HT1080 (cell line): Measurements from ENCODE around the gene ANAPC13. TPM values are rescaled to one million over a fixed set of nuclear protein-coding genes. Genes with fewer than 3 reads are reported as not detected.

ENCODE experiments used
- DNase-seq: peaks from one replicate; pipeline ENCODE4 v3.0.0-alpha.2; 2015; ENCODE audit warnings: low read depth
- total RNA-seq: library from RNA; depleted of rRNA; stranded (reverse); fragments of >200 nt; shearing (Covaris generic); gene quantifications from 2 replicates; pipeline ENCODE4 v1.2.3, GENCODE V29; 2014

ANAPC13 gene
- total RNA-seq, 1 experiment from 2014 or later: 104 TPM

DNA sequence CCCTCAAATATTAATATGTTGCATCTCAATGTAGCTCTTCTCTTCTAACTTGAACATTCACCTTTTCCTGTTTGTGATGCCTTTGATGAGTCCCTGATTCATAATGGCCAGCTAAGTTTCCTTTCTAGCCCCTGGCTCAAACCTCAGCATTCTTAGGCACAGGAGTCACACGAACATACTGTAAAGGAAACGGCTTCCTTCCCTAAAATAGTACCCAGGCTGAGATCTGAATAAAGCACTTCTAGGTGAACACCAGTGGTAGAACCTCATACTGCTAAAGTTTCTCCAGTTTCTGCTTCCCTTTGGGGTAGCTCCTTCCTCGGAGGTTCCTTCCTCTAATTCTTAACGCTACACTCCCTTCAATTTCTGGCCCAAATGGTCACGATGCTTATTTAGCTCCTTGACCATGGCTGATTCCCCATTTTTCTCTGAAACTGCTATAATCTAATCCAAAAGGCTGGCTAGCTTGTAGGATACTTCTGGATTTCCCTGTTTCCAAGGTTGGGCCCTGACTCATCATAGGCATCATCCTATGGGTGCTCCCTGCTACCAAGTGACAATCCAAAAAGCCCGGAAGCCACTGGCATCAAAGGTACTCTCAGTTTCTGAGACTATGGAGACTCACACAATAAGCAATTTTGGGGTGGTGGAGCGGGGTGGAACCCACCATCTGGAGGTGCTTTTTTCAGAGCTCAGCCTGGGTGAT lies 2.4 kb downstream of the ANAPC13 start:
- DNase-seq: peak; percentile 96

DNA sequence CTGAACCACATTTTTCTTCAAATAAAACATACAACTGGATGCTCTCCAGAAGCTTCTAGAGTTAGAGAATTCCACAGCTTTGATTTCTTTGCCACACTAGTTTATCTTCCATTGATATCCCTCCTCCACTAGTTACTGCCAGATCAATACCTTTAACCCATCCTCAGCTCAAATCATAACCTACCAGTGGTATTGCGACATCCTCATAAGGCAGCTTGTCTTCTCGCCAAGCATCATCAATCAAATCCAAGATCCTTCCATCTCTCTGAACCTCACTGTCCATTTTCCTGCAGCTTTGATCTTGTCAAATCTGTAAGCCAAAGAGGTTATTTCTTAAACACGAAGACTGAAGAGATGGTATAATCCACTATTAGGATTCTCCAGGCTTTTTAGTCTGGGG lies 3.2 kb downstream of the ANAPC13 start:
- no peak for DNase-seq

DNA sequence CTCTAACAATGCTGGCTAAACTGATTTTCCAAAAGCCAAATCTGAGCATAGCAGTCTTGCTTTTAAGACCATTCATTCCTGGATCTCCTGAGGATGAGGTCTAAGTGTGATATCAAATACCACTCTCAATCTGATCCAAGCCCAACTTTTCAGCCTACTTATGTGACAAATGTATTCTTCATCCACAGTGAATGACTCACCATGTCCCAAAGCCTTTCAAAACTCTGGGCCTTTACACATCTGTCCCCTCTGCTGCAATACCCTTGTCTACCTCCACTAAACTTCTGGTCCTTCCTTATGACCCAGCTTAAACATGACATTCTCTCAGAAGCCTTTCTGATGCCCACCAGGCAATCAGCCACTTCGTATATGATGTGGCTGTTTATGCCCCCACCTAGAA lies 4.6 kb downstream of the ANAPC13 start:
- DNase-seq: peak; percentile 61

DNA sequence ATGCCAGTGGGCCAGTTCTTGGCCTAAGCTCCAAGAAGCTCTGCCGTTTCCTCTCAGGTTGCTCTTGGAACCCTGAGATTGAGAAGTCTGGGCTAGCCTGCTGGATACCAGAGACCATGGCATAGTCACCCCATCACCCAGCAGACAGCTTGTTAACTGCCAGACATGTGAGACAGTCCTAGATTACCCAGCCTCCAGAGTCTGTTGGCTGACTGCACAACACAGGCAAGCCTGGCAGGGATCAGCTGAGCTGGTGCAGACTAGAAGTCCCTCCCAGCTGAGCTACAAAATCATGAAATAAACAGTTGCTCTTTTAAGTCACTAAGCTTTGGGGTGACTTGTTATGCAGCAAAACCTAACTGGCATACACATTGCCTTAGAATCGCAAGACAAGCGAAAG lies 5.2 kb downstream of the ANAPC13 start:
- no peak for DNase-seq

DNA sequence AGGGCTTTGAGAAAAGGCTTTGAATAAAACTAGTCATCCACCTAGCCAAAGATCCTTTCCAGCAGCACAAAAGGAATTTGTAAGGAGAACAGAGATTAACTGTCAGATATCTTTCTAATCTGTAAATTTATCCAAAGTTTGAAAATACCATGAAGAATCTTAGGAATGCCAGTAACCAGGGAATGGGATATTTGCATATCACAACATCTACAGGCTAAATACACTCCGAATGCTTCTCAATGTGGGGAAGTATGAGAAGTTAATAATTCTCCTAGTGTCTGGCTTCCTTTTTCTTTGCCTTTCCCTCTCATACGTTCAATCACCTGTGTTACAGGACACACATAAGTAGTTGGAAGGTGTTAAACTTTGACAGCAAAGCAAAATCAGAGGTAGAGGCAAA lies 7.8 kb downstream of the ANAPC13 start:
- no peak for DNase-seq

DNA sequence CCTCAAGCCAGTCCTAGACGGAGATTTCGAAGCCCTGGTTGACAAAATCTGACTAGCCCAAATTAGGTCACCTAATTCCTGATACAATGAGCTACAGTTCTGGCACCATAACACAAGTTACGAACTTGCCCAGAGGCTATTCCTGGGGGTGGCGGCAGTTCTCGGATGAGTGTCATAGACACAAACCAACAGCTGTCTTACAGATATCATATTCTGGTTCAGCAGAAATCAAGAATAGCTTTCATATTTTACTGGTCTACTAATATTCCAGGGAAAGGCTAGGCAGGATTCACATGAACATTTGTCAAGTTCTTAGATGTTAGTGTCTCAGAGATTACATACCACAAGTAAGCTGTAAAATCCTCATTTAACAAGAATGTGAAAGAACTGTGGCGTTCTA lies 8.8 kb downstream of the ANAPC13 start:
- DNase-seq: no peak

DNA sequence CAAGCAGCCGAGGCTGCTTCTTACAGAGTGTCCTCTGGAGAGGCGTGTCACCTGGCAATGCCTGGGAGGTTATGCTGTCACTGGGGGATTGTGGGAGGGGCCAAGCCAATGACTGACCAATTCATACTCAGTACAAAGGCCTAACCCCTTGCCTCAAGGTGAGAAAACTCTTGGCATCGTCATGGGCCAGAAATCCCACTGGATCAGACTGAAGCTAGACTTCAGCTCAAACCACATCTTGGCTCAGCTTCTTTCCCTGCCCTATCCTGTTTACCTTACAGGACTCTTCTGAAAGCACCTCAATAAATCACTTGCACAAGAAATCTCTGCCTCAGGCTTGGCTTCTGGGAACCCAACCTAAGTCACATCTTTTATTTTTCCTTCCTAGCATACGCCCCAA lies 9.5 kb downstream of the ANAPC13 start:
- DNase-seq: no peak

DNA sequence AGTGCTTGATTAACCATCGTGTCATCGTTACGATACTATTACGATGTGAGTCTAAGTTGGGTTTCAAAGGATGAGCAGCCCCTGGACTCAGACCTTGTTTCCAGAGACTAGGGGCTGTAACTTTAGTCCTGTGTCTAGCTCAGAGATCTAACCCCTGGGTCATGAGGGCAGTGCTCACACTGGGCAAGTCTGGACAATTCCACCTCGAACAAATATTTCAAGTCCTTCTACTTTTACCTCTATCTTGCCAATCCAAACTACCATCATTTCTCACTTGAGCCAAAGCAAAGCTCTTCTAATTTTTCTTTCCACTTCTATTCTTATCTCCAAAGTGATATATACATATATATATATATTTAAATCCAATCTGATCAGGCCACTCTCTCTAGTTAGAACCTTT lies 10.8 kb downstream of the ANAPC13 start:
- no peak for DNase-seq

DNA sequence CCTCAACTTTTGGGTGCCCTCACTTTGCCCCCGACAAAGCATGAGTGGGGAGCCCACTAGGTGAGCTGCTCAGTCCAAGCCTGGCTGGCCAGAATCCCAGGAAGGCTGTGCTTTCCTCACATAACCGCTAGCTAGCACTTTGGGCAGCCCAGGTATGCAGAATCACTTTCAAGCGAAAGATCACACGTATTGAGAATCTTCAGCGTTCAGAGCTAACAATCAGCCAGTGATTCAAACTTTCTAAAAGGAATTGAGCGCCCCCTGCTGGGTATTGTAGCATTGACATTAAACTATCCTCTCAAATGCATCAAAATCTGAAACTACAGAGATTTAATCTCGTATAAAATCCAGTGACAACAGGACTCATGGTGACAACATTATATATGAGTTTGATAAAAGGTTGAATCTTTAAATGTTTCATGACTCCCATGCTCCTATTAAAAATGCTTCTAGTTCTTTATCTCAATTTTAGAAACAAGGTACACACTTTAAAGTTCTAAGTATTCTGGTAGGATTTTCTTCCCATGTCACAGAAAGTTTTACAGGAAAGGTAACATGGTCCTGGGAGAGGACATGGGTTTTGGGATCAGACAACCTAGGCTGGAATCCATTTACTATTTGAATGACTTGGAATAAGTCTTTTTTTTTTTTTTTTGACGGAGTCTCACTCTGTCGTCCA lies 11.8 kb downstream of the ANAPC13 start:
- DNase-seq: peak; percentile 81

DNA sequence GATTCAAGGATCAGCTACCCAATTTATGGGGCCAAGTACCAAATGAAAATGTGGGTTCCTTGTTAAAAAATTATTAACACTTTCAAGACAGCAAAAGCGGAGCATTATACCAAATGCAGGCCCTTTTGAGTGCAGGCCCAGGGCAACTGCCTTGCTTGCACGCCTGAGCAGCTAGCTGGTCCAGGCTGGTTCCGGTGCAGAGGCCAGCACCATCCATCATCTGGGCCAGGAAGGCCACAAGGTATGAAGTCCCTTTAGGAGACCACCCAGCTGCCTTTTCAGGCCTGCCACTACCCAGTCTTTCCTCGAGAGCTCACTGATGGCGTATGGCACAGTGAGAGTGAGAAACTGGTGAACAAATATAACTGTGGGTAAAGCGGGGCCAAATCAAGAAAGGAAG lies 13.0 kb downstream of the ANAPC13 start:
- DNase-seq: no peak

DNA sequence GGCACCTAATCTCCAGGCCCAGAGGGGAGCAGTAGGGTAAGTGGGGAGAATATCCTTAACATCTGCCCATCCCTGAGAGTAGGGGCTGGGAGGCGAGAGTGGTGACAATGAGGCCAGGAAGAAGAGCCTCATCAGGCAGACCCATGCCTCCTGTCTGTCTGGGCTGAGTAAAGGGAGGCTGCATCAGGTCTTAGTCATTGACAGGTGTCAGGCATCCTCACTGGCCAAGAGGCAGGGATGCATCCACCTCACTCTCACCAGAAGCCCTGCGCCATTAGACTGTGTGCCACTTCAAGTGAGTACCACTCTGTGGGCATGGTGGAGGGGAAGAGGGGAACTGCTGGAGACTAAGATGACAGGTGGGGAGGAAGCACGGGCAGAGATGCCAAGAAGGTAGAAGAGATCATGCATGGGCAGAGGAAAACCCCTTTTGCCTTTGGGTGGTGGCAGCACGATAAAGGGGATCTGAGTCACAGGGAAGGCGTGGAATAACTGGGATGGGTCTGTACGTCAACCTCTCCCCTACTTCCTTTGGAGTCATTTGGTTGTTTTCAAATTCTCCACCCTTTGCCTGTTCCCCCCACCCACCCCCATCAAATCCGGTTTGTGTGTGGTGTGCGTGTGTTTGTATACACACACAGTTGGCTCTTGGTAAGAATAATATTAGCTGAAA lies 14.1 kb downstream of the ANAPC13 start:
- peak; percentile 94 for DNase-seq

DNA sequence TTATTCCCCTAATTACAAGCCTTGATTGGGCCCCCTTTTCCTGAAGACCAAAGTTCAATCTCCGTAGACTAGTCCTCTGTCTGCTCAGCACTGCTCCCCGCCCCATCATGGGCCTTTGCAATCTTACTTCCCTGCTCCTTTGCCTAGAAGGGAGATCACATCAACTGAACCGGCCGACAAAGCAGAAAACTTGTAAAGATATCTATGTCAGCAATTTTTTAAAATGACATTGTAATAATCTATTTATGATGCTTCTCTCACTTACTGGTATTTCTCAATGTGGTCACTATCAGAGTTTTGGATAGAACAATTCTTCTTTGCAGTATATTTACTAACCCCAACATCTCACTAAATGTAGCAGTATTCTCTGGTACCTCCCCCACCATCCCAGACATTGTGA lies 17.3 kb downstream of the ANAPC13 start:
- no peak for DNase-seq

DNA sequence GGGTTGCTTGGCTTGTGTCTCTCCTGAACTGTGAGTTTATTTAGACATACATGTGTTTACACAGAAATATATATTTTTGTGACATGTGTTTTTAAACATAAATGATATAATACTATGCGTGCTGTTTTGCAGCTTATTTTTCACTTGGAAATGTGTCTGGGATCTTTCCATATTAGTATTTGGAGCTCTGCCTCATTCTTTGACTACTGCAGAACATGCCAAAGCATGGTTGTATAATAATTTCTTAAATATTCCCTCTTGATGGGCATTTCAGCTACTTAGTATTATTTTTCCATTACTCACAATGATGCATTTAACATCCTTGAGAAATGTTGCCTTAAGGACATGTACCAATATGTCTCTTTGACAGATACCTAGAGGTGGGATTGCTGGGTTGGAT lies 19.5 kb downstream of the ANAPC13 start:
- no peak for DNase-seq

DNA sequence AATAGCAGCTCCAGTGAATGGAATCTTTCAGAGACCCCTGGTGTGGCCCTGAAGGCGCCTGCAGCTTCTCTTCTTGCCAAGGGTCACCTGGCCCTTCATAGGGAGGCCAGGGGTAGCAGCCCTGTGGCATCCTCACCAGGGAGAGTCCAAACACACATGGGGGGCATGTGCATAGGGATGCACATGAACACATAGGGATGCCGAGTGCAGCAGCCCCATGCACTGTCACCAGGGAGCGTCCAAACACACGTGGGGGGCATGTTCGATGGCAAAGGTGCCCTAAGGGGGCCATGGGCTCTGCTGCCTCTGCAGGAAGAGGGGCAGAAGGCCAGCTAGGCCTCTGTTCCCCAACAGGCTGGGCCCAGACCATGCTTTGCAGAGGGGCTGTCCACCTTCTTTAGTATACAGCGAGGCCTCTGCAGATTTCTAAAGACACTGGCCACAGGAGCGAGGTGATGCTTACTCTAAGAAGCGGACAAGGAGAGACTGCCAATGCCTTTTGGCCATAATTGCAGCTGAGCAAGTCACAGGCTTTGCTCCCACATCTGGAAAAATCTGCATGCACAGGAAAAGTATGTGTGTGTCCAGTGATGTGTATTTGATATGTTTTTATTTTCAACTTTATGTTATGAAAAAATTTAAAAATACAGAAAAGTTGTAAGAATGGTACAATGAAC lies 21.0 kb downstream of the ANAPC13 start:
- no peak for DNase-seq

DNA sequence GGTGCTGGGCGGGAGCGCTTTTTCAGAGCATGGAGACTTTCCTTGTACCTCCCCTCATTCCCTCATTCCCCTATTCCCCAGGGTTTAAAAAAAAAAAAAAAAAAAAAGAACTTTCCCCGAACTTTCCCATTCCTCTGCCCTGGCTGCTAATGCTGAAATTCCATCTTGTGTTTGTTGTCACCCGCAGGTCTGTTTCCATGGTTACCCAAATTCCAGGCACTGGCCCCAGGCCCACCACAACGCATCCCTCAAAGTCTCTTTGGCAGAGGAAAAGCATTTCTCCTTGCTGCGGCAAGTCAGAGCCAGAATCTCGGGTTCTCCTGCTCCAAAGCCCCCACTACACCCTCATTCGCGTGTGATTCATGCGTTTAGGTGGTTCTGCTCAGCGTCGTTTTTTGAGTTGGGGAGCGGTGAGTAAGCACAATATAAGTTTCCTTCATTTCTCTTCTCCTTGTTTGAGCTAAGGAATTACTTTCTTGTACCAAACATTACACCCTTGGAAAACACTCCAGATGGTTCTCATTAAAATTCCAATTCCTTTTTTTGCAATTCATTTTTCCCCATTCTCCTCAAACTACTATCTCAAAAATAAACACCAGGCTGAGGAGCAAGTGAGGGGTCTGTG lies 21.6 kb downstream of the ANAPC13 start:
- DNase-seq: peak; percentile 59

DNA sequence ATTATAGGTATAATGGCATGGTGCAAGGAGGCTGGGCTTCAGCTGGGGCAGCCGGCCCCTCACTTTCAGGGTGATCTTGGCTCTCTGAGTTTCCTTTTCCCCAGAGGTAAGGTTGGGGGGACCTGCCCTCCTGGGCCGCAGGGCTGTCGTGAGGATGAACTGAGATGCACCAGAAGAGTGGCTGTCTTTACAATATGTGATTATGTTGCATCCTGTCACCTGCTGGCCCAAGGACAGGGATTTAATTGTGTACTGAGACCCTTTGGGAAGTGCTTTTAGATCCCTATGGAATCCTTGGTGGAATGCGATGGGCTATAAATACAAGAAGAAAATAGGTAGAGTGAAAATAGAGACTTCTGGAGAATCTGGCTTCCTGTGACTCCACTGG lies 22.1 kb downstream of the ANAPC13 start:
- DNase-seq: no peak

DNA sequence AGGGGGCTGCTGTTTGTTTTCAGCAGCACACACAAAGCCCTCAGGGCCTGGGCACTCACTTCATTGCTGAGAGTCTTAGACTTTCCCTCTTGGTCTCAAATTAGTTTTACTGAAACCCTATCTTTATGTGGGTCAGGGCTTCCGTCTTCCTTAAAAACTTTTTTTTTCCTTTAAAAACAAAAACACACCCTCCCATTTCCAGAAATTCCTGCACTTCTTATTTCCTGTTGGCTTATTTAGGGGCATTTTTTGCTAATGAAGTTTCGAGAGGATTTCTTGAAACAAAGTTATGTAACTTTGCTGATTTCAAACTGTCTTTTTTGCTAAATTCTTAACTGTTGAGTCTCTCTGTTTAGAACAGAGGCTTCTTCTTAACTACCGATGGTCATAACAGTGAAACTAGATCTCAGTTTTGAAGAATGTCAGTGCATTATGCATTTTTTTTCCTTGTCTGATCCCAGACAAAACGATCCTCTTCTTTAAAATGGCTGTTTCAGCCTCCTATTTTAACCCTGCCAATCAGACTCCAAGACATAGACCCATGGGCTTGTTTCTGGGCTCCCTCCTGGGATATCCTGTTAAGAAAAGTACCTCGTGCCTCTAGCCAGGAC lies 23.3 kb downstream of the ANAPC13 start:
- peak; percentile 38 for DNase-seq

DNA sequence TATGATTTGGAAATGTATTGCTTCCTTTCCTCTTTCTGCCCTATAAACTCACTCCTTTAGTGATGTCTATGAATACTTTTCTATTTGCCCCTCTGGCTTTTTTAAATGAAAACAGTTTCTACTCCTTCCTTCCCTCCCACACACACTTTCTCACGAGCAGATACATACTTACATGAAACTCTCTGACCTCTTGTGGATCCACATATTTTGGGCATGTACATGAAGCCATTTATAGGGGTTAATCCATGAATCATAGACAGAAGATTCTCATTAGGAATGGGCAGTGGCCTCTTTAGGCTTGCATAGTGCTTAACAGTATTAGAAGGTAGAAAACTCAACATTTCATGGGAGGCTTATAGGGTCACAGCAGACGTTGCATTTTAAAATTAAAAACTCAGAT lies 24.8 kb downstream of the ANAPC13 start:
- no peak for DNase-seq

DNA sequence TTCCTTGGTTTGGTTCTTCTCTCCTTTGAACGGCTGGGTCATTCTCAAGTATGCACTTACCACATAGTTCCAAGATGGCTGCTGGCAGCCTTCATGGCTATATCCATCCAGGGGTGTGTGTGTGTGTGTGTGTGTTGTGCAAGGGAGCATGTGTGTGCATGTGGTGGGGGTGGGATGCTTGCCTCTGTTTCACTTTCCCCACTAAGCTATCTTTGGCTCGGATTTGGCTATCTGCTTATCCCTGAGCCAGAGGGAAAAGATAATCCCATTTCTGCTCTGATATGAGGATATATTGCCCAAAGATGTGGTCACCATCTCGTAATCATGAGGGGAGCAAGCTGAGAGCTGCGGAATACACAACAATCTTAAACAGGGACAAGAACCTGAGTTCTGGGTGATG lies 26.2 kb downstream of the ANAPC13 start:
- no peak for DNase-seq

DNA sequence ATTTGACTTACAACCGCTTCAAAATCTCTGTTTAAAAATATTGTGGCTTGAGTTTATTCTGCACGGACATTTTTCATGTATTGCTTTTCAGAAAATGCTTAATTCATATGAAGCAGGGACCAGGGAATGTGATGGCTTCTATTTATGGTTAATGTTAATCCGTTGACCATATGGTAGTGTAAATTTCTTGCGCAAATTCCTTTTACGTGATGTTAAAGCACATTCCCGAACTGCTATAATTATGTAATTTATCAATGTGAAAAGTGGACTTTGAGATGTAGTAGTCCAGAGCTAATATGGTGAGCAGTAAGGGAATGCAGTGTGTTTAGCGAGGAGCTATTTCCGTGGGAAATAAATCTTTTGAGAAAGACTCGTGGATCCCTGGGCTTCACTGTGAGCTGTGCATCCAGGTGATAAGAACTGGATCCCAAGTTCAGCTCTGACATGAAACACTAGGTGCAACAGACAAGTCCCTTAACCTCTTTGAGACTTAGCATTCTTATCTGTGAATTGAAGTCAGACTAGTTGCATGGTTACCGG lies 27.3 kb downstream of the ANAPC13 start:
- DNase-seq: no peak
